KG1 (cell line): Measurements from ENCODE around the gene PIGH.

Source experiments
- DNase-seq: peaks from one replicate; lab custom pipeline; 2025; lab: John Stamatoyannopoulos, UW

PIGH gene

DNA sequence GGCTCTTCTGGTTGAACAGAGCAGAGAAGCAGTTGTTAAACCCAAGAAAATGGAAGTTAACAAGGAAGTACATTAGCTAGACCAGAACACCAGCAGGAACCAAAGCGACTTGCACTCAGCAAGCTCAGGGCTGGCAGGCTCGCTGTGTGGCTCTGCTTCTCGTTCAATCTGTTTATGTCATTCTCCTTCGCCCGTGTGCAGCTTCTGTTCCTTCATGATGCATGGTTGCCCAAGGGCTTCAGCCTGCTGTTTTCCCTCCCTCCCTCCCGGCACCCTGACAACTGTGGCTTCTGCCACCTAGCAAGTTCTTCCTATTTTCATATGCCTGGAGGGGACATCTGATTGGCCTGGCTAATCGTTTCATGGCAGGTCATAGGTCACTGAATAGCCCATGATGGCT is 25.3 kb downstream of the PIGH start:
- no peak for DNase-seq

GRCh38 chr14:67574156-67574555 is 25.9 kb downstream of the PIGH start:
- DNase-seq, result no peak

- DNase-seq, result no peak
Measured at GRCh38 chr14:67573228-67574010, 26.6 kb downstream of the PIGH start.

DNA sequence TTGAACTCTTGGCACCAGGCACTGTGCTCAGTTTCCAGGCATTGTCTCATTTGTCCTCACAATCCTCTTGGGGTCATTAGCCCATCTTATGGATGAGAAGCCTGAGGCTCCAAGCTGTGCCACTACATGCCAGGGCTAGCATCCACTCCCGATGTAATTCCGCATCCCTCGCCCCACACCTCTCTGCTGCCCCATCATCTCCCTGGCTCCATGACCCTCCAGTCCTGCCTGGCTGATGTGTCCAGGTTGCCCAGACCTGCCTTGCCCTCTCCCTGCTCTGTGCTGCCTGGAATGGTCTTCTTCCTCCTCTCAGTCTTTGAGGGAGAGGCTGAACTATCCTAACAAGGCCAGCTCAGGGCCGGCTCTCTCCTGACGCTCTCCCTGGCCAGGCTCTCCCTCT is 27.5 kb downstream of the PIGH start:
- DNase-seq, result no peak

GRCh38 chr14:67571991-67572323 is 28.1 kb downstream of the PIGH start:
- DNase-seq, result no peak

GRCh38 chr14:67571275-67571990 is 28.6 kb downstream of the PIGH start:
- no peak for DNase-seq

DNA sequence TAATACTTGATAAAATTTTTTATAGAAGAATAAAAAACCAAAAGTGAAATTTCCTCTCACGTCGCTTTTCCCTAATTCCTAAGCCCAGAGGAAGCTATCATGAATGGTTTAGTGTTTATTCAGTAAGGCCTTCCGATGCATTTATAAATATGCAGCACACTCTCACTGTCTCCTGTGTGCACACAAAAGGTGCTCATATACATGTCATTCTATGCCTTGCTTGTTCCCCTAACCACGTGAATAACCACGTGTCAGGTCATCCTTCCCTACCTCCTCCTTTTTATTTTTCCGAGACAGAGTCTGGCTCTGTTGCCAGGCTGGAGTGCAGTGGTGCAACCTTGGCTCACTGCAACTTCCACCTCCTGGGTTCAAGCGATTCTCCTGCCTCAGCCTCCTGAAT is 29.6 kb downstream of the PIGH start:
- no peak for DNase-seq

DNA sequence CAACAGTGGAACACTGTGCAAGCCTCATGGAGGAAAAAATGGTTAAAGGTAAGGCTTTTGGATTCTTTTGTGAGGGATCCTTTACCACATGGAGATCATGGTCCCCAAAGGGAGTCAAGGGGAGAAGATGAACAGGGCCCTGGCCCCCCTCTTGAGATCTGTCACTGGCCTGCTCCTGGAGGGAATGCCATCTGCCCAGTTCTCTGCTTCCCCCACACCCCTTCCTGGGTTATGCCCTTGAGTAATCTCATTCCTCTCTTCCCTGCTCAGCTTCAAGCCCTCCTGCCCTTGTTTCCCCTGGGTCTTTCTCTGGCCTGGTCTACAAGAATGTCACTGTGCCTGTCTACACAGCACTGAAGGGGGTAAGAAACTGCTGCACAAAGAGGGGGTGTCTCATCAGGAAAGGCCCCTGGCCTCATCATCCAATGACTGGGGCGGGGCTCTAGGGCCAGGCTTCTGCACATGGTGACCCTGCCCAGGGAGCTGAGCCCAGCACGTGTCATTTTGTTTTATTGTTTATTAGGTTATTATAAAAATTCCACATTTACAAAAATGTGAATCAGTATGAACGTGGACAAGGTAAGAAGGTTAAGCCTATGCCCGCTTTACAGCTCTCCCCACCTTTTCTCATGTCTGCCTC is 30.3 kb downstream of the PIGH start:
- DNase-seq, result no peak

GRCh38 chr14:67569011-67569650 is 30.9 kb downstream of the PIGH start:
- no peak for DNase-seq

DNA sequence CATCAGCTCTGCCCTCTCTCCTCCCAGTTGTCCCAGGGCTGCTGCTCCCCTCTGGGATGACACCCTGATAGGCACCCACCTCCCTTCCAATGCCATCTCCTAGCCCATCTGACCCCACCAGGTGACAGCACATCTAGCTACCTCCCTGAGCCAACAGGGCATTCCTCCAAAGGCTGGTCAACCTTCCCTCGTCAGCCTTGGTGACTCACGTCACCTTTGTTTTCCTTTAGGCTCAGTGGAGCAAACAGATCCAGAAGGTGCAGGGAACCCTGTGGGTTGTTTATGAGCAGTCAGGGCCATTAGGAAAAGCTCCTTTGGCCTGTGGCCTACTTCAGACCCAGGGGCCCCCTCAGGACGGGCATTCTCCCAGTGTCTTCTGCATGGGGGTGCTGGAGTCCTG is 32.4 kb downstream of the PIGH start:
- DNase-seq, result no peak

DNA sequence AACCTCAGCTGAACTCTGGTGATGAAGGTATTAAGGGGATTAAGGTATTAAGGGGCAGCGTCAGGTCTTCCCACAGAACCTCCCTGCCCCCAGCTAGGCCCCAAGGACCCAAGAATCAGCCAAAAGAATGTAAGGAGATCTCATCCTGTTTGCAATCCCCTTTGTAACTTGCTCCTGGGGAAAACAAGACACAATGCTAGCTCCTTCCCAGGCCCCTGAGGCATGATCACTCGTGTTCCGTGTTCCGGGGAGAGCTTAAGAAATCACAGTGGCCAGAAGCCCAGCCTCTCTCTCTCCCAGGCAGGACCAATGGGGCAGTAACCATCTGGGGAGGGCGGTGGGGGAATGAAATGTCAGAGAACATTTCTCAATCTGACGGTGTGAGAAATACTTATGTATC is 33.2 kb downstream of the PIGH start:
- no peak for DNase-seq

DNA sequence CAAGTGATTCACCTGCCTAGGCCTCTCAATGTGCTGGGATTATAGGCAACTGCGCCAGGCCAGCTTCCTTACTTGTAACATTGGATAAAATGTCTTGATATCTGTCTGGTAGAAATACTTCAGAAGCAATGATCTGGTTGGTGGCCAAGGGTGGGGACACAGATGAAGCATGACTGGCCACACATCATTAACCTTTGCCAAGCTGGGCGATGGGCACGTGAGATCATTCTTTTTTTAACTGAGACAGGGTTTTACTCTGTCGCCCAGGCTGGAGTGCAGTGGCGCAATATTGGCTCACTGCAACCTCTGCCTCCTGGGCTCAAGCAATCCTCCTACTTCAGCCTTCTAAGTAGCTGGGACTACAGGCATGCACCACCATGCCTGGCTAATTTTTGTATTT is 35.8 kb downstream of the PIGH start:
- DNase-seq, result no peak

GRCh38 chr14:67562776-67563150 is 37.3 kb downstream of the PIGH start:
- DNase-seq, result no peak

- DNase-seq, result no peak
Measured at GRCh38 chr14:67562025-67562775, 37.9 kb downstream of the PIGH start.

- no peak for DNase-seq
Measured at GRCh38 chr14:67559639-67560038, 40.4 kb downstream of the PIGH start.

GRCh38 chr14:67557656-67558055 is 42.4 kb downstream of the PIGH start:
- no peak for DNase-seq

DNA sequence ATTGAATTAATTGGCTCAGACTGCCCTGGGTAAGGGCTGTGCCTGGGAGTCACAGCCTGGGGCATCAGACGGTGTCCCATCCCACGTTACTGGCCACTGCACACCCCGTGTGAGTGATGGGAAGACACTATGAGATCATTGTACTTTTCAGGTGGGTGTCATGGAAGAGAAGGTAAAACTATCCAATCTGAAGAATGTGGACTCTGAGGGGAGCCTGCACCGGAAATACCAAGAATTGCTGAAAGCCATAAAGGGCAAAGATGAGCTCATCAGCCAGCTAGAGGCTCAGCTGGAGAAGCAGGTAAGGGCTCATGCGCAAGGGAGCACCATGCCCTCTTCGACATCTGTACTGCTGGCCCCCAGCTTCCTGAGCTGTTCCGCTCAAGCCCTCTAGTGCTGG is 43.0 kb downstream of the PIGH start:
- no peak for DNase-seq

DNA sequence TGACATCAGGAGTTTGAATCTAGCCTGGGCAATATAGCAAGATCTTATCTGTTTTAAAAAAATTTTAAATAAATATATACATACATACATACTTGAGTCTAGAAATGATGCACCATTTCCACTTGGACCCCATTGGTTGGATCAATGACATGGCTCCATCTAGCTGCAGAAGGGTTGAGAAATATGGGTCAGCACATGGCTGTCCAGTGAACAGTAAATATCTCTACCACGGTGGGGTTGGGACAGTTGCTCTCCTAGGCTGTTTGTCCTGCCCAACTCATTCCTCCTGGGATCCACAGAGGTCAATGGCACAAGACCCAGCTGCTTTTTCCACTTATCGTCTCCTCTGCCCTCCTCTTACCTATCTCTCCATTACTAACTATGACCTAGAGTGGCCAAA is 43.4 kb downstream of the PIGH start:
- no peak for DNase-seq

- no peak for DNase-seq
Measured at GRCh38 chr14:67555518-67556090, 44.5 kb downstream of the PIGH start.

DNA sequence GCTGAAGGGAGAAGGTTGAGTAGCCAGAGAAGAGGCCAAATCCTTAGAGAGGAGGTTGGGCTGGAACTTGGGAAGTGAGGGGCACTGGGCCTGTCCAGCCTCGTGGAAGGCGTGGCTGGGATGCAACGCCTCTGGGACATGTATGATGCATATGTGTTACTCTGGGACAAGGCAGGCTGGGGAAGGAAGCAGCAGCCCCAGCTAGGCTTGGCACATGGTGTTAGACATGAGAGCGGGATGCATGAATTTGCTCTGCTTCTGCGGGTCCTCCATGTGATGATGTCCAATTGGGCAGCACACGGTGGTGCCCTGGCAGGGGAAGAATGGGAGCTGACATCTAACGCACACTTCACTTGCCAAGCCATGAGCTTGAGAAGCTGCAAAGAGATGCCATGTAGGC is 45.7 kb downstream of the PIGH start:
- no peak for DNase-seq

DNA sequence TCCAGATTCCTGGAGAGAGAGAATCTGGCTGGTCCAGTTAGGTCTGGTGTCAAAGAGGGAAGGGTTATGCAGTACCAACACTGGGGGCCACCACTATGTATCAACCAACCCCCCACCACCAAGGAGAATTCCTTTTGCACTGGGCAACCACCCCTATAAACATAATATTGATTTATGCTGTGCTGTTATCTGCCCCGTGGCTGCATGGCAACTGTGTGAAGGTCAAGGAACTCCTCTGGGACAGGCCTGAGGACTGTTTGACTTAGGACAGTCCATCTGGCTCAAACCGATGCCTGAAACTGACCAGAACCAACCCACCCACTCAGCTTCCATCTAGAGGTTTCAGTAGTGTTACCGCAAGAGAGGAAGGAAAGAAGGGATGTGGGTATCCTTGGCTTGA is 46.5 kb downstream of the PIGH start:
- DNase-seq, result no peak

GRCh38 chr14:67551940-67552339 is 48.1 kb downstream of the PIGH start:
- no peak for DNase-seq
